Activated CD4-positive, alpha-beta T cell treated with anti-CD3 and anti-CD28 coated beads for 48 hours (primary cell): ENCODE results near the gene GDF11.

Experiments used
- DNase-seq: peaks from one replicate; pipeline ENCODE4 v3.0.0-alpha.2; 2020

The GDF11 gene

DNA sequence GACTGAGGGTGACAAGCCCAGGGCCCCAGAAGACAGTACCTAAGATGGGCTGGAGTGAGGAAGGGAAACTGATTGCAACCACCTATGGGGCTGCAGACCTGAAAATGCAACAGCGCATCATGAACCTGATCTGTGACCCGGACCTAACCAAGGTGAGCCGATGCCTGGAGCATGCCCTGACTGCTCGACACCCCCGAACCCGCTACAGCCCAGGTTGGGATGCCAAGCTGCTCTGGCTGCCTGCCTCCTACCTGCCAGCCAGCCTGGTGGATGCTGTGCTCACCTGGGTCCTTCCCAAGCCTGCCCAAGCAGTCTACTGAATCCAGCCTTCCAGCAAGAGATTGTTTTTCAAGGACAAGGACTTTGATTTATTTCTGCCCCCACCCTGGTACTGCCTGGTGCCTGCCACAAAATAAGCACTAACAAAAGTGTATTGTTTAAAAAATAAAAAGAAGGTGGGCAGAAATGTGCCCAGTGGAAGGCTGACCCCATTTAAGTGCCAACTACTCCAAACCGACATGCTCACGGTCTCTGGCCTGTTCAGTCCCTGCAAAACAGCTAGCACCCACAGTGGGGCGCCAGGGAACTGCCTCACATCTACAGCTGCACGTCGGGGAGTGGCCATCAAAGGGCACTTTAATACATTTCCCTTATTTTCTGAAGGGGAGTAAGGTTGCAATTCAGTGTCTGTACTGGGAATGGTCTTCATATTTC lies 18.5 kb upstream of the GDF11 start:
- DNase-seq: peak; percentile 82

DNA sequence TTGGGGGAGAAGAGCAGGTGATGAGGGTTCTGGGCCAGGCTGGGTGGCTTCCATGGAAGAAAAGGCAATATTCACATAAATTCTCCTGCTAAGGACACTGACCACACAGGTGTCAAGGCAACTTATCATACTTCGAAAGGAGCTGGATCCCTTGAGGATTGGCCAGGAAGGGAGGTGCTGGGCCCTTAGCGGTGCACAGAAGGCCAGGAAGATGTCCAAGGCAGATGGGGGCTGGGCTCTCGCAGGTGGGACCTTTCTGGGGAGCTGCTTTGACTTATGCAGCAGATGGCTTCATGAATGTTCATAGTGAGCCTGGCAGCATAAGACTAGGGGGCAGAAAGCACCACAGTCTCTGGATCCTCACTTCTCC lies 18.0 kb upstream of the GDF11 start:
- DNase-seq: no peak

DNA sequence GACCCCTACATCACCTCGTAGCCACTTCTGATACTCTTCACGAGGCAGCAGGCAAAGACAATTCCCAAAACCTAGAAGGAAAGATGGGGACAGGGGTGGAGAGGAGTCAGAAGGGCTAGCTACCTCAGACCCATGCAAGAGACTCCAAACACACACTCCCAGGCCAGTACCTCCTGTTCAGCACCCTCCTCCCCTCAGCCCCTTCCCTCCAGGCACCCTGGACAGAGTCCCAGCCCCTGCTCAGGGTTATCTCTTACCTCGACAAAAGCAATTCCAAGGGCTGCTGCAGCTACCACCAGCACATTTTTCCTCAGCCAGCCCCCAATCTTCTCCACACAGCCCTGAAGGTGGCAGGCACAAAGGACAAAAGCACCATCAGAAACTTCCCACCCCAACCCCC lies 17.4 kb upstream of the GDF11 start:
- no peak for DNase-seq

DNA sequence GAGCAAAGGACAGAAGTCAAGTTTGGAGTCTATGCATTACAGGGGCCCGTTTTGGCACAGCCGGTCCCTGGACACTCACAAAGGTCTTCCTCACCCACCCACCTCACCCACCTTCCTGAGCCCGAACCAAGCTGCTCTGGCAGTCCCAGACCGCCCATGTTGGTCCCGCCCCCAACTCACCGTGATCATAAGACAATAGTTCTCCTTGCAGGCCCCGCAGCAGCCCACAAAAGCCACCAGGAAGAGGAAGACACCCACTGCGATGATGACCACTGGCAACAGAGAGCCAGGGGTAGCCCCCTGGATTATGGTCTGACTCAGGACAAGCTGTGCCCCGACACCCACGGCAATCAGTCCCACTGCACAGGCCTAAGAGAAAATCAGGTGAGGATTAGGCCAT lies 16.0 kb upstream of the GDF11 start:
- DNase-seq: no peak

DNA sequence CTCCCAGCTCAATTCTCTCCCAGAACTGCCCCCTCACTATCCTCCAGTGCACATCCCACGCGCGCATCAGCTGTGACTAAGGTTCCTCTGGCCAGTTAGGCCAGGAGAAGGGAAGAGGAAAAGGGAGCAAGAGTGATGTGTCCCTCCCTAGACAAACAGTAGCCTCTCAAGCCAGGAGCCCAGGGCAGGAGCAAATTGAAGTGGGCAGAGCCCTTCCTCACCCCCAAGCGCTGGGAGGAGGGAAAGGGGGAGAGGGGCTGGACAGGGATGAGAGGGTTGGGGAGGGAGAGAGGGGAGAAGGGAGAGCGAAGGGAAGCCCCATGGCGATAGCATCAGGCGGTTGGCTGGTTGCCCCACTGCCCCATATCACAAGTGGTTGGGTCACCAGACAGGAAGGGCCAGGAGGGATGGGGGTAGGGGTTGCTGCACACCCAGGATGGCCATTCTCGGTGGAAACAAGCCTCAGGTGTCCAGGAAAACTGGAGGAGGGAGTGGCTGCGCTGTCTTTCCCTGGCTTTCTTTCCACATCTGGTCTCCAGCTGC lies 15.2 kb upstream of the GDF11 start:
- no peak for DNase-seq

- DNase-seq: no peak
Observed at GRCh38 chr12:55728186-55728938, 14.6 kb upstream of the GDF11 start.

GRCh38 chr12:55728939-55729818 lies 13.7 kb upstream of the GDF11 start, which contains the start of gene CD63:
CD63 (minus strand) TSS chr12:55729009; CDS start chr12:55728341, 668 bp downstream.
- peak; percentile 83 for DNase-seq

- peak; percentile 43 for DNase-seq
Observed at GRCh38 chr12:55729819-55730818, 12.8 kb upstream of the GDF11 start.

- no peak for DNase-seq
Observed at GRCh38 chr12:55732288-55732687, 10.6 kb upstream of the GDF11 start.

- DNase-seq: no peak
Observed at GRCh38 chr12:55733021-55733555, 9.8 kb upstream of the GDF11 start.

DNA sequence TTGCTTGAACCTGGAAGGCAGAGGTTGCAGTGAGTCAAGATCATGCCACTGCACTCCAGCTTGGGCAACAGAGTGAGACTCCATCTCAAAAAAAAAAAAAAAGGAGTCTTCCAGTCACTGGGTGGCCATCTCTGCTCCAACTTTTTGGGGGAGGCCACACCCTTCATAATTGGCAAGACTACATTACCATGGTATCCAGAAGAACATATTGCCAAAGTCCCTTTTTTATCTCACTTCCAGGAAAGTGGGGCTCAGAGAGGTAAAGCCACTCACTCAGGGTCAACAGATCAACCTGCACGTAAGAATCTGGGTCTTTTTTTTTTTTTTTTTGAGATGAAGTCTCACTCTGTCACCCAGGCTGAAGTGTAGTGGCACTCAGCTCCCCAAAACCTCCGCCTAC lies 9.1 kb upstream of the GDF11 start:
- no peak for DNase-seq

GRCh38 chr12:55734595-55734994 lies 8.3 kb upstream of the GDF11 start:
- DNase-seq: no peak

DNA sequence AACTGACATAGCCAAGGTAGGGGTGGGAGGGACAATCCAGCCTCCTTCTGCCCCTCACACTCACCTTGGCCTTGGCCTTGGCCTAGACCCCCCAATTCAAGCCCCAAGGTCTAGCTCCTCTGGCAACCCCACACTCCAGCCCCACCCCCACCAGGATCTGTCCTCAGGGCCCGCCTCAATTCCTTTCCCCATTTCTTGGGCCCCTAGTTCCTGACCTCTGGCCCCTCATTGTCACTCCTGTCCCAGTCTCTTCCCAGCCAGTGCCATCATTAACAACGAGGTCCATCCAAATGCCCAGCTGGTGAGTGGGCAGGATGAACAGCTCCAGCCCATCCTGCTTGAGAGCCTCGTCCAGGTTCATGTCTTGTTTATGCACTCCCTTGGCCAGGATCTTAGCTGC lies 6.8 kb upstream of the GDF11 start:
- no peak for DNase-seq

DNA sequence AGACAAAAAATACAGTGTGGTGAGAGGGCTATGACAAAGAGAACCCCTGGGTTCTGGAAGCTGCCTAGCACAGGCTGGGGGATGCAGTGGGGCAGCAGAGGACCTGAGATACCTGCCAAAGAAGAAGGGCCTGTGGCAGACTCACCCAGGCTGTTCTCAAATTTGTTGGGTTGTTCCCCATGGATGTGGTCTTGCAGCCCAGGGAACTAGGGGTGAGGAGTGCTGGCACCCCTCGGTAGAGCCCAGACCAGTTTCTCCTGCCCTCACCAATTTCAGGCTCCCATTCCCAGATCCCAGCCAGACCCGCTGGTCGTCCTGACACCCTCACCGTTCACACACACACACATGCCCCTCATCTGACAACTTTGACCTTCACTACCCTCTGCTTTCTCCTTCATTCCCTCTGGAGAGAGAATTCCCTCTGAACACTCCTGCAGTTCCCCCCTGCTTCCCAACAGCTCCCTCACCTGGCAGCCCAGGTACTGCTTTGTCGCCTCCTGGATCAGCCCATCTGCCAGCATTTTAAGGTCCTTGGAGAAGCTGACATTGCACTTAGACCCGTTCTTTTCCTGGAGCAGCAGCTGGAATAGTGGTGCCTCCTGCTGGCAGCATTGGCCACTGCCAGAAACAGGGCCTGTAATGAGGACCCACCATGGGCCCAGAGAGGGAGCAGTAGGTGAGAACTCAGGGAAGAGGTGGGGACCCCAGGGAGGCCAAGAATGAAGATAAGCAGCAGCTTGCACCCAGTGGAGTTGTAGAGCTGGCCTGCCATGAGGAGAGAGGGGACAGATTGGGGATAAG lies 5.9 kb upstream of the GDF11 start:
- DNase-seq: peak; percentile 76

GRCh38 chr12:55737581-55738122 lies 5.3 kb upstream of the GDF11 start:
- no peak for DNase-seq

DNA sequence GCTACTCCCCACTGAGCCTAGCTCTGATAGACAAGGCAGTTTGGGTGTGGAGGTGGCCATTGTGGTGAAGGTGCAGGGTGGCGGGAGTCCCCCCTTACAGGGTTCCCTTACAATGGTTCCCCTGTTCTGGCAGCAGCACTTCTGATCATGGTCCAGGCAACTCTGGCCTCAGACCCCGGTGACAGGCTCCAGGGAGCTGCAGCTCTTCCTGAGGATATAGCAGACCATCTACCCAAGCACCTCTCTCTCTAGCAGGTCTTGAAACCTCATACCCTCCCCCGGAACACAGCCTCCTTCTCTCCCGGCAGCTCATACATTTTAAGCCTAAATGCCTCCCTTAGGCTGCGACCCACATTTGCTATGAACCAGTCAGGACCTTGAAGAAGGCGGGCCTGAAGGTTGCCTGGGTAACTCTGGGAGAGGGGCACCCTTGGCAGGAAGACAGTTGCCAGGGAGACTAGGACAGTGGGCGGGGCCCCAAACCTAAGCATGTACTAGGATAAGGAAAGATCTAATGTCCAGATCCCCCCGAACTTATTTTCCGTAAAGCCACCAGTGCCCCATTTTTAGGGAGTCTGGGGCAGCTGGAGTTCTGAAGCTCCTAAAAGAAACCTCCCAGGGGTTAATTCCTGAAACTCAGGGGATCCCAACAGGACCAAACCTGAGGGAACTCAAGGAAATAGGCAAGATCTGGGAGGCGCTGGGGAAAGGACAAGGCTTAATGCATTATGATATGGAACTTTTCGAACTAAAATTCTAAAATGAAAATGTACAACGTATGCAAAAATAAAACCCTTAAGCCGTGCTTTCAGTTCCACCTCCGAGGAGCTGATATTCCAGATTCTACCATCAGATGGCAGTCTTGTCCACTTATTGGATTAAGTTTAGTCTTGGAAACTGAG lies 4.5 kb upstream of the GDF11 start:
- peak; percentile 86 for DNase-seq

DNA sequence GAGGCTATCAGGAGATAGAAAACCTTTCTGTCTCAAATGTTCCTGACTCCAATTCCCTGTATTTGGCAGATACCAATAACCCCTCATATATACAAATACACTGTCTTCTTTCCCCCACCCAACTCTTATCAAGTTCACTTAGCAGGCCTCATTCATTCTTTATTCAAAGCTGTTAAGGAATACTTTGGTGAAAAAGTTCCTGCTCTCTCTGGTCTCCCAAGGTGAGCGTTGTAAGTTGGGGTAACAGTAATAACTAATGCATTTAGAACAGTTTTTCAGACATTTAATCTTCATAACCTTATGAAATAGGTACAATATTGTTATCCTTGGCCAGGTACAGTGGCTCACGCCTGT lies 3.9 kb upstream of the GDF11 start:
- no peak for DNase-seq

DNA sequence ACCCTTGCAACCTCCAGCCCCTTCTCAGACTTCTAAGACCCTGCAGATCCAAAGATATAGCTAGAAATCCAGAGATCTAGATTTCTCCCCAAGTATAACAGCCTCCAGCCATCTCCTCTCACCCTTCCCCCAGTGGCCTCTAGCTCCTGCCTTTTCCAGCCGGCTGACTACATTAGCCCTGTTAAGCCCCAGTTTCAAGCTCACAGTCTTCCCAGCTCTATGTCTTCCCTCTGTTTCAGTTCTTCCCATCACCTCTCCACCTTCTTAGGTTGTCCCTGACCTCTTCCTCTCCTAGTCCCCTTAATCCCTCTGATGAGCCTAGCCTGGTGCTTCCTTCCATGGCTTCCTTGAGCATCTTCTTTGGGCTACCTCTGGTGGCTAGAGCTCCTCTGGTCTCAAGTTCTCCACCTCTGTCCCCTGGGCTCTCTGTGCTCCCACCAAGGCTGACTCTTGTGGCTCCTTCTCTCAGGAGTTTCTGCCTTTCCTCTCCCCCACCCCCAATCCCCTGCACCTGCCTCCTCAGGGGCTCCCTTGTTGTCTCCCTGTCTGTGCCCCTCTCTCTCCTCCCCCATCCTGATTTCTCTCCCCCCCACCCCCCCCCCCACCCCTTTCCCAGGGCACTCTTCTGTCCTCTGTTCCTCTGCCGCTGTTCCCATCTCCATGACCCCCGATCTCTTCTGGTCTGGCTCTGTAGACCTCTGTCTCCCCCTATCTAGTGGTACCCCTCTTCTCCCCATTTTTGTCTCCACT lies 816 bp upstream of the GDF11 start:
- no peak for DNase-seq
